ENCODE data around the gene ZNF354C.

Gene ZNF354C

GRCh38 chr5:179128041-179128365, 67.8 kb downstream of the ZNF354C start:
- no peak for DNase-seq

GRCh38 chr5:179128976-179129375, 68.8 kb downstream of the ZNF354C start:
- DNase-seq = no peak

GRCh38 chr5:179129607-179130071, 69.5 kb downstream of the ZNF354C start:
- no peak for DNase-seq

GRCh38 chr5:179130101-179130681, 70.0 kb downstream of the ZNF354C start:
- no peak for DNase-seq

GRCh38 chr5:179131321-179131835, 71.2 kb downstream of the ZNF354C start:
- DNase-seq = no peak

GRCh38 chr5:179131886-179132585, 71.9 kb downstream of the ZNF354C start:
- no peak for DNase-seq

- DNase-seq = no peak
Observed at GRCh38 chr5:179132586-179133355, 72.6 kb downstream of the ZNF354C start.
